Loucy (cell line): ENCODE data around the gene CPLANE1.

ENCODE experiments used
- H2AFZ ChIP-seq: fragments of 200-600 bp; sonication (generic); 2 replicates; pipeline ENCODE4 v1.6.0; 2016; ENCODE audit warnings: antibody characterized with exemption, mild to moderate bottlenecking, low read length, moderate library complexity
- H3F3A ChIP-seq: fragments of 200-600 bp; 2 replicates; pipeline ENCODE4 v1.6.0; 2016; ENCODE audit warnings: antibody characterized with exemption, low read depth, mild to moderate bottlenecking
- H3K27me3 ChIP-seq: fragments of 200-600 bp; sonication (generic); 2 replicates; pipeline ENCODE4 v1.6.1; 2014; ENCODE audit warnings: low read length, mild to moderate bottlenecking; ENCODE audit not compliant: insufficient read depth, poor library complexity, severe bottlenecking
- H3K36me3 ChIP-seq: fragments of 200-600 bp; sonication (generic); 2 replicates; pipeline ENCODE4 v1.6.1; 2016; ENCODE audit warnings: low read length; ENCODE audit not compliant: insufficient read depth
- H3K4me1 ChIP-seq: fragments of 200-600 bp; sonication (generic); 2 replicates; pipeline ENCODE4 v1.5.1; 2014; ENCODE audit warnings: low read length, mild to moderate bottlenecking; ENCODE audit not compliant: insufficient read depth, poor library complexity, severe bottlenecking
- H3K4me2 ChIP-seq: fragments of 200-600 bp; sonication (generic); 2 replicates; pipeline ENCODE4 v1.6.0; 2014; ENCODE audit warnings: antibody characterized with exemption, low read length, low read depth, mild to moderate bottlenecking; ENCODE audit not compliant: poor library complexity, severe bottlenecking
- H3K4me3 ChIP-seq: fragments of 200-600 bp; sonication (generic); 2 replicates; pipeline ENCODE4 v1.5.1; 2014; ENCODE audit warnings: low read length, mild to moderate bottlenecking, mixed read lengths; ENCODE audit not compliant: poor library complexity, severe bottlenecking
- H3K79me2 ChIP-seq: fragments of 200-600 bp; sonication (generic); 2 replicates; pipeline ENCODE4 v1.6.1; 2014; ENCODE audit warnings: low read length; ENCODE audit not compliant: insufficient read depth
- H3K9ac ChIP-seq: fragments of 200-600 bp; sonication (generic); 2 replicates; pipeline ENCODE4 v1.6.0; 2014; ENCODE audit warnings: mild to moderate bottlenecking, low read depth, low read length, moderate library complexity; ENCODE audit not compliant: poor library complexity, severe bottlenecking
- H3K9me2 ChIP-seq: fragments of 200-600 bp; sonication (generic); replicated peaks from 2 replicates; pipeline ENCODE4 v1.6.1; 2016; ENCODE audit warnings: low read depth, low read length, mixed read lengths
- H3K9me3 ChIP-seq: fragments of 200-600 bp; sonication (generic); 2 replicates; pipeline ENCODE4 v1.6.1; 2014; ENCODE audit warnings: mild to moderate bottlenecking, antibody characterized with exemption, low read length, low read depth; ENCODE audit not compliant: insufficient read depth
- H4K20me1 ChIP-seq: fragments of 200-600 bp; sonication (generic); 2 replicates; pipeline ENCODE4 v1.6.0; 2014; ENCODE audit warnings: antibody characterized with exemption, low read length, mild to moderate bottlenecking; ENCODE audit not compliant: insufficient read depth, poor library complexity, severe bottlenecking
- EZH2phosphoT487 ChIP-seq: fragments of 200-600 bp; IDR thresholded peaks from 2 replicates; pipeline ENCODE4 v1.6.1; 2018; ENCODE audit warnings: antibody characterized with exemption, mild to moderate bottlenecking, moderate library complexity, borderline replicate concordance
- TF ChIP-seq, protein P1 (sequence below): fragments of 200-600 bp; sonication (generic); conservative IDR thresholded peaks from 2 replicates; pipeline ENCODE4 v1.5.1; 2014; ENCODE audit warnings: mild to moderate bottlenecking, antibody characterized with exemption, low read length

The CPLANE1 gene

GRCh38 chr5:37254581-37254980, 5.4 kb upstream of the CPLANE1 start:
- H3K4me1 ChIP-seq, result peaks cover 9% of the 10 kb centered on the region
- no peak for TF ChIP-seq EZH2phosphoT487
- TF ChIP-seq, protein P1, sequence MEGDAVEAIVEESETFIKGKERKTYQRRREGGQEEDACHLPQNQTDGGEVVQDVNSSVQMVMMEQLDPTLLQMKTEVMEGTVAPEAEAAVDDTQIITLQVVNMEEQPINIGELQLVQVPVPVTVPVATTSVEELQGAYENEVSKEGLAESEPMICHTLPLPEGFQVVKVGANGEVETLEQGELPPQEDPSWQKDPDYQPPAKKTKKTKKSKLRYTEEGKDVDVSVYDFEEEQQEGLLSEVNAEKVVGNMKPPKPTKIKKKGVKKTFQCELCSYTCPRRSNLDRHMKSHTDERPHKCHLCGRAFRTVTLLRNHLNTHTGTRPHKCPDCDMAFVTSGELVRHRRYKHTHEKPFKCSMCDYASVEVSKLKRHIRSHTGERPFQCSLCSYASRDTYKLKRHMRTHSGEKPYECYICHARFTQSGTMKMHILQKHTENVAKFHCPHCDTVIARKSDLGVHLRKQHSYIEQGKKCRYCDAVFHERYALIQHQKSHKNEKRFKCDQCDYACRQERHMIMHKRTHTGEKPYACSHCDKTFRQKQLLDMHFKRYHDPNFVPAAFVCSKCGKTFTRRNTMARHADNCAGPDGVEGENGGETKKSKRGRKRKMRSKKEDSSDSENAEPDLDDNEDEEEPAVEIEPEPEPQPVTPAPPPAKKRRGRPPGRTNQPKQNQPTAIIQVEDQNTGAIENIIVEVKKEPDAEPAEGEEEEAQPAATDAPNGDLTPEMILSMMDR, result no peak
- no peak overlapping the region for H3K9ac ChIP-seq
- H4K20me1 ChIP-seq, result no peaks in the 10 kb centered on the region
- no peak overlapping the region for H3K4me2 ChIP-seq
- no peaks in the 10 kb centered on the region for H3K36me3 ChIP-seq
- no peaks in the 10 kb centered on the region for H3K9me3 ChIP-seq
- no peaks in the 10 kb centered on the region for H3F3A ChIP-seq
- no peak overlapping the region for H2AFZ ChIP-seq
- H3K79me2 ChIP-seq, result no peaks in the 10 kb centered on the region
- no peaks in the 10 kb centered on the region for H3K27me3 ChIP-seq
- no peak overlapping the region for H3K4me3 ChIP-seq
- no peaks in the 10 kb centered on the region for H3K9me2 ChIP-seq

- Histone ChIP-seq H3K27me3 (no peaks in the 10 kb centered on the region), H2AFZ (peak overlapping the region; percentile 13; the same call in 1 of the 2 replicates), H3K9me2 (no peaks in the 10 kb centered on the region), H3K36me3 (no peaks in the 10 kb centered on the region), H3K9ac (no peak overlapping the region), H3K9me3 (no peaks in the 10 kb centered on the region), H3K4me2 (no peak overlapping the region), H3F3A (no peaks in the 10 kb centered on the region), H3K4me1 (peaks cover 21% of the 10 kb centered on the region), H4K20me1 (peaks cover 3% of the 10 kb centered on the region), H3K4me3 (no peak overlapping the region), H3K79me2 (no peaks in the 10 kb centered on the region)
- no peak for TF ChIP-seq EZH2phosphoT487
- TF ChIP-seq, protein P1, result no peak
Measured at GRCh38 chr5:37251665-37252064, 2.5 kb upstream of the CPLANE1 start.

DNA sequence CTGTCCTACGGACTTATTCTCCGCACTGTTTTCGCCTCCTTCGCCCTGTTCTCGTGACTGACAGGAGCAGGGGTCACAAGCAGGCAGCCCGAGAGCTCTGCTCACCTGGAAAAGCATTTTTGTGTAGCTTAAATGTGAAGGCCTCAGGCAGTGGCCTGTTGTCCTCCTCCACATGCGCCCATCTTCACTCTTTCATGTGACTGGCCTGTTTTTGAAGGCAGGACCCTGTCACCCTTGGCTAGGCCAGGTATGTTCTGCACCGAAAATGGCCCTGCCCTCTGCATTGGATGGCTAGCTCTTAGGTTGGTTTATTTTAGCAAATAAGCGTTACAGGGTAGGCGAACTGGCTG, 614 bp upstream of the CPLANE1 start:
- no peaks in the 10 kb centered on the region for H3F3A ChIP-seq
- H3K27me3 ChIP-seq, result no peaks in the 10 kb centered on the region
- no peaks in the 10 kb centered on the region for H3K9me3 ChIP-seq
- TF ChIP-seq, protein P1, result no peak
- TF ChIP-seq EZH2phosphoT487, result no peak
- peaks cover 3% of the 10 kb centered on the region for H4K20me1 ChIP-seq
- H3K79me2 ChIP-seq, result no peaks in the 10 kb centered on the region
- peak overlapping the region; percentile 80 for H3K9ac ChIP-seq
- peak overlapping the region; percentile 88 for H3K4me2 ChIP-seq
- H2AFZ ChIP-seq, result peak overlapping the region; percentile 94
- H3K4me1 ChIP-seq, result peaks cover 21% of the 10 kb centered on the region
- H3K4me3 ChIP-seq, result peak overlapping the region; percentile 83
- H3K9me2 ChIP-seq, result no peaks in the 10 kb centered on the region
- no peaks in the 10 kb centered on the region for H3K36me3 ChIP-seq
